ENCODE measurements around the gene SHCBP1L. TPM values are rescaled to one million over a fixed set of nuclear protein-coding genes. Genes with fewer than 3 reads are reported as not detected.

SHCBP1L gene
- total RNA-seq, 1 donor from 2014 or later: not detected

DNA sequence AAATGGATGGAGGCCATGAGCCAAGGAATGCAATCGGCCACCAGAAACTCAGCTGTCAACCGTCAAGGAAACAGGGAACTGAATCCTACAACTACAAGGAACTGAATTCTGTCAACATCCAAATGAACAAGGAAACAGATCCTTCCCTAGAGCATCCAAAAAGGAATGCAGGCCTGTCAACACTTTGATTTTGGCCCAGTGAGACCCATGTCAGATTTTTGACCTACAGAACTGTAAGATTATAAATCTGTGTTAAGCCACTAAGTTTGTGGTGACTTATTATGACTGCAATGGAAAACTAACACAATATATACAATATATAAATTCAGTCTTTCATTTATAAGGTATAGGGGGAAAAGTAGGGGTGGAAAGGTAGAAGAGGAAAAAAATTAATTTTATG lies 55.3 kb downstream of the SHCBP1L start:
- DNase-seq (ENCODE audit: low read depth in 2 of 2): no peak

DNA sequence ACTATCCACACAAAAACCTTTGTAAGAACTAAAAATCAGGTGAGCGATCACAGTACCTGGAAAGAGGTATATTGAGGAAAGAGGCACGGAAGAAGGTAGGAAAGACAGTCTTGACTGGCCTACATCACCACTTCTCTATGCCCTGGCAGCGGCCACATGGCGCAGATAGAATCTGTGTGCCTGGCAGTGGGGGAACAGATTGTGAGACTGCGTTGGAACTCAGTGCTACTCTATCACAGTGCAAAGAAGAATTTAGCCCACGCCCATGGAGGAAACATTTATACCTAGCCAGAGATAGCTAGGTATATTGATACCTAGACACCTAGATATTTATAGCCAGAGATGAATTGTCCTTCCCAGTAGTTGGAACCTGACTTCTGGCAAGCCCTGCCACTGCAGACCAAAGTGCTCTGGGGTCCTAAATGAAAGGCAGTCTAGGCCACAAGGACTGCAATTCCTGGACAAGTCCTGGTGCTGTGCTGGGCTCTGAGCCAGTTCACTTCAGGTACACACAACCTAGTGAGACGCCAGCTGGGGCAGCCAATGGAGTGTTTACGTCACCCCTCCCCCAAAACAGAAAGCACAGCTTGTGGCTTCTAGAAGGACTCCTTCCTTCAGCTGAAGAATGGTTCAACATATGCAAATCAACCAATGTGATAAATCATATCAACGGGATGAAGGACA lies 61.9 kb downstream of the SHCBP1L start:
- DNase-seq (ENCODE audit: low read depth in 2 of 2): no peak

DNA sequence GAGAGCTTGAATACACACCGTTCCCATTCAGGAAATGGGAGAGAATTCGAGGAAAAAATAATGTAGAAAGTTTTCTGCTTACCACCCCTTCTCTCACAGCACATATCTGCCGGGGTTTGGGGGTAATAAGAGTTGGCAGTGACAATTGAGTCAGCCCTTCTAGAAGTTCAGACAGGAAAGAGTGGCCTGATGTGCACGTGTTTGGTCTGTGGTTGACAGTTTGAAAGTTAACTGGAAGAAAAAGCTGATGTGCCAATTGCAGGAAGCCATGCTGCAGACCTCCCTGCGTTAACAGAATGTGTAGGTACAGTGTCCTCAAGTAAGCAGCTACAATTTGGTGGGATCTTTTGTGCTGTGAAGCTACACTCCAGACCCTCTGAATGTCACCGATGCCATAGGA lies 63.0 kb downstream of the SHCBP1L start:
- peak; percentile 20 for DNase-seq (ENCODE audit: low read depth in 2 of 2)

DNA sequence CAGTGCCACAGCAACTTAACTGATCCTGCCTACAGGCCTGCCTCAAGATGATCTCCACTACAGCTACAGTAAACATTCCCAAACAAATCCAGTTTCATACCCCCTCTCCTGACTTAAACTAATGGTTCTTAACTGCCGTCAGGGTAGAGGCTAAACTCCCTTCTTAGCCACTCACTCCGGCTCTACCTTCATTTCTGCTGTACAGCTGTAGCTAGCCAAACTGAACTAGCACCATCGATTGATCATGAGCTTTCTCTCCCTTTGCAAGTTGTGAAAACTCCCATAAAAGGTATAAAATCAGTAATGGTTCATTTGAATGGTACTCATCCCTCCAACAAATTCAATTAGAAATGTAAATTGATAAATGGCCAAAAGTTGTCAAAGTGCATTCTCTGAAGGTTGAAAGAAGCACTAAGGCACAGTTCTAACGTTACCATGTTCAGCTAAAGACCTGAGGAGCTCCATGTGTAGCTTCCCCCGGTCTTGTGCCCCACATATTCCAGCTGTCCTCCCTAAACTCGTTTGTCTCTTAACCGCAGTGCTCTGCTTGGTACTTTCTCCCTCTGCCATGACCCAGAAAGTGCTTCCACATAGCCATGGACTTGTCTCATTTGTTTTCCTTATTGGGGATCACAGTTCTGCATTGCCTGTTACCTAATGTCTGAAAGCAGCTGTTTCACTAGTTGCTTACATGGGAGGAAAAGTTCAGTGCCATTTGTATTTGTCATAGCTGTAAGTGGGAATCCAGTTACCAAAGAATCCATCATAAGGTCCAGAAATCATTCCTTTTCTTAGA lies 64.0 kb downstream of the SHCBP1L start:
- DNase-seq (ENCODE audit: low read depth in 2 of 2): no peak

DNA sequence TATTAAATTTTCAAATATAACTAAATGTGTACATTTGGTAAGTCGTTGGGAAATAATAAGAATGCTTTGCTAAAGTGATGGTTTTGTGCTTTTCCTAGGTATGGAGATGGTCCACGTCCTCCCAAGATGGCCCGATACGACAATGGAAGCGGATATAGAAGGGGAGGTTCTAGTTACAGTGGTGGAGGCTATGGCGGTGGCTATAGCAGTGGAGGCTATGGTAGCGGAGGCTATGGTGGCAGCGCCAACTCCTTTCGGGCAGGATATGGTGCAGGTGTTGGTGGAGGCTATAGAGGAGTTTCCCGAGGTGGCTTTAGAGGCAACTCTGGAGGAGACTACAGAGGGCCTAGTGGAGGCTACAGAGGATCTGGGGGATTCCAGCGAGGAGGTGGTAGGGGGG lies 66.0 kb downstream of the SHCBP1L start:
- no peak for DNase-seq (ENCODE audit: low read depth in 2 of 2)

DNA sequence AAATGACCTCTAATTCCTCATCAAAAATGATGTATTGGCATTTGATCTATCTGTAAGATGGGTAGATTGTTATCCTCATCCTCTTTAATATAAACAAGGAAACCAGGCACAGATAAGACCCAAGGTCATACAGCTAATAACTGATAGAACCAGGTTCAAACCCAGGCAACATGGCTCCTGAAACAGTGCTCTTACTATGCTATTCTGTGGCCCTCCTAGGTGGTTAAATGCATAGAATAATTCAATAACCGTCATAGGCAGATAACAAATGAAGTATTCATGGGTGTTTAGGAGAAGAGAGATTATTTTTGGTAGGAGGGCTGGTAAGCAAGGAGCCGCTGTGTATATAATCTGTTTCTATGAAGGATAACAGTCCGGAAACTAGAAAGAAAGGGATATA lies 67.4 kb downstream of the SHCBP1L start:
- DNase-seq (ENCODE audit: low read depth in 2 of 2): no peak

DNA sequence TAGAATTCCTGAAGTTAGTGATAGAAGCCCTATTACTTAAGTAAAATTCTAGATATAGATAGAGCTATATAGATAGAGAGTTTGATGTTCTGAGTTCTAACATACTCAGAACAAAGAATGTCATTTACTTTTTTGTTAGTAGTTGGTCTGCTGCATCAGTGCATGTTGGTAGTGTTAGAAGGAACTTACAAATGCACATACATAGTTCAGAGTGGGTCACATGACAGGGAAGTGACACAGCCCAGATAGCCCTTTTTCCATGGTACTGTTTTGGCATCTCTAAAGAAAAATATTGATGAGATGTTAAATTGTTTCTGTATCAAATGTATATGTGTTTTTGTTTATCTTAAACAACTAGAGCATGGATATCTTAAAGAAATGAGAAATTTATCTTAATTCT lies 68.1 kb downstream of the SHCBP1L start:
- no peak for DNase-seq (ENCODE audit: low read depth in 2 of 2)

DNA sequence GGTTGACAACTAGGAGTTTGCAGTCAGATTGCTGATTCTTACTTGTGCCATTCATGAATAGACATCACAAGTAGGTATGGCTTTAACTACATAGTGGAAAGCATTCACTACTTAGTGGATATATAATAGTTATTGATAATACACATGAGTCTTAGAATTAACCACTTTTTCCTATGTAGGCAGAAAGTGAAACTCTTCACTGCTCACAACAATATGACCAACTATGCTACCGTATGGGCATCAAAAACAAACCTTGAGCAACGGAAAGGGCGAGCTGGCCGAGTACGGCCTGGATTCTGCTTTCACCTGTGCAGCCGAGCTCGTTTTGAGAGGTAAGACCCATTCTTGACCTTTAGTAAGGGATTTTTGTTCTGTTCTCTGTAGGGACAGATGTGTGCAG lies 75.1 kb downstream of the SHCBP1L start:
- no peak for DNase-seq (ENCODE audit: low read depth in 2 of 2)

DNA sequence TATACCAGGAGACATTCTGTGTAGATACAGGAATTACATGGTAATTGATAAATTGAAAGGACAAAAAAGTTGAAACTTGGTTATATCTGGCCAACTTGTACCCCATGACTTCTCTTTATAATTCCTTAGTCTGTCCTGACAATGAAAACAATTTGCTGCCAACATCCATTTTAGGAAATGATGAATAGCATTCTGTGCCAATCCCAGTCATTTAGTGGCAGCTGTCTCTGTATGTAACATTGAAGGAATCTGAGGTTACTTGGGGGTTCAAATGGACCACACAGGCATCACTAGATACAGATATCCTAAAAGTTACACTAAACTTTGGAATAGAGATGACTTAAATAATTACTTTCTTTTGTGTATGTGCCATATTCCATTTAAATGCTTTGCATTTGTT lies 75.6 kb downstream of the SHCBP1L start:
- DNase-seq (ENCODE audit: low read depth in 2 of 2): no peak

DNA sequence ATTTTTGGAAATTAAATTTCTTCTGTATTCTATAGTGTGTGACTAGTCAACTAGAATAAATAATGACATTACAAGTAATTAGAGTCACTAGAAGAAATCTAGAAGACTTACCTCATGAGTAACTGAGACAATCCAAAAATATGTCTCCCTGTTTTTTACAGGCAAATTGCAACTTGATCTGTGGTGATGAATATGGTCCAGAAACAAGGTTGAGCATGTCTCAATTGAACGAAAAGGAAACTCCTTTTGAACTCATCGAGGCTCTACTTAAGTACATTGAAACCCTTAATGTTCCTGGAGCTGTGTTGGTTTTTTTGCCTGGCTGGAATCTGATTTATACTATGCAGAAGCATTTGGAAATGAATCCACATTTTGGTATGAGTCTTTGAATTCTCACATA lies 77.1 kb downstream of the SHCBP1L start:
- no peak for DNase-seq (ENCODE audit: low read depth in 2 of 2)

DNA sequence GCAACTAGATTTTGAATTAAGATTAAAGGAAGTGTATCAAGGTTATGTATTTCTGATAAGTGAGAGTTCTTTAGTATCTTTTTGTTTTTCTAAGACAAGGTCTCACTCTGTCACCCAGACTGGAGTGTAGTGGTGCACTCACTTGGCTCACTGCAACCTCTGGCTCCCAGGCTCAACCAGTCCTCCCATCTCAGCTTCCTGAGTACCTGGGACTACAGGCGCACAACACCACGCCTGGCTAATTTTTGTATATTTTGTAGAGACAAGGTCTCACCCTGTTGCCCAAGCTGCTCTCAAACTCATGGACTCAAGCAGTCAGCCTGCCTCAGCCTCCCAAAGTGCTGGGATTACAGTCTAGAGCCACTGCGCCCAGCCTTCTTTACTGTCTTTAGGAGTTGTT lies 80.1 kb downstream of the SHCBP1L start:
- DNase-seq (ENCODE audit: low read depth in 2 of 2): no peak

DNA sequence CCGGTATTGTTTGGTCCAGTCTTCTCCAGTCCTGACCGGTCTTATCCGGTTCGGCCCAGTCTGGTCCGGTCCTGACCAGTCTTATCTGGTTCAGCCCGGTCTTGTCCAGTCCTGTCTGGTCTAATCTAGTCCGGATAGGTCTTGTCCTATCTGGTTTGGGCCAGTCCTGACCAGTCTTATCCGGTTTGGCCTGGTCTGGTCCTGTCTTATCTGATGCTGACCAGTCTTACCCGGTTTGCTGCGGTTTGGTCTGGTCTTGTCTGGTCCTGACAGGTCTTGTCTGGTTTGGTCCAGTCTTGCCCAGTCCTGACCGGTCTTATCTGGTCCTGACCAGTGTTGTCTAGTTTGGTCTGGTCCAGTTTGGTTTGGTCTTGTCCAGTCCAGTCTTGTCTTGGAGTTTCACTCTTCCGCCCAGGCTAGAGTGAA lies 83.7 kb downstream of the SHCBP1L start:
- DNase-seq (ENCODE audit: low read depth in 2 of 2): no peak

DNA sequence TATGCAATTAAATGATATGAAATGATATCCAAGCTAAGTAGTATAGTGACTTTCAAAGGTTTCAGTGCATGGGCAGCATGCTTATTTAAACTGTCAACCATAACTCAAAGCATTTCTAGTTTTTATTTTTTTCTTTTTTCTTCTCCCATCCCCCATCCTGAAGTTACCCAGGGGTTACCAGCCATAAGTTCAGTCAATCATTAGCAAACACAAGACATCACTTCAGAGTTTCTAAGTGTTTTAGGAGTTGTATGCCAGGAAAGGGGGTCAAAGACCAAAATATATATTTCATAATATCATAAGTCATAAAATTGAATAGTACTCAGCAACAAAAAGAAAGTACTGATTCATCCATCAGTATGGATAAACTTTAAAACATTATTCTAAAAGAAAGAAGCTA lies 85.1 kb downstream of the SHCBP1L start:
- no peak for DNase-seq (ENCODE audit: low read depth in 2 of 2)

DNA sequence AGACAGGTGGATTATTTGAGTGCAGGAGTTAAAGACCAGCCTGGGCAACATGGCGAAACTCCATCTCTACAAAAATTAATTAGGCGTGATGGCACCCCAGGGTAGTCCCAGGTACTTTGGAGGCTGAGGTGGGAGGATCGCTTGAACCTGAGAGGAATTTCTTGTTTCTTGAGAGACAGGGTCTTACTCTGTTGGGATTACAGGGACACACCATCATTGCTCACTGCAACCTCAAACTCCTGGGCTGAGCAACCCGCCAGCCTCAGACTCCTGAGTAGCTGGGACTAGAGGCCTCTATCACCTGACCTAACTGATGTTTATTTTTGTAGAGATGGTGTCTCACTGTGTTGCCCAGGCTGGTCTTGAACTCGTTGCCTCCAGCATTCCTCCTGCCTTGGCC lies 89.0 kb downstream of the SHCBP1L start:
- no peak for DNase-seq (ENCODE audit: low read depth in 2 of 2)

DNA sequence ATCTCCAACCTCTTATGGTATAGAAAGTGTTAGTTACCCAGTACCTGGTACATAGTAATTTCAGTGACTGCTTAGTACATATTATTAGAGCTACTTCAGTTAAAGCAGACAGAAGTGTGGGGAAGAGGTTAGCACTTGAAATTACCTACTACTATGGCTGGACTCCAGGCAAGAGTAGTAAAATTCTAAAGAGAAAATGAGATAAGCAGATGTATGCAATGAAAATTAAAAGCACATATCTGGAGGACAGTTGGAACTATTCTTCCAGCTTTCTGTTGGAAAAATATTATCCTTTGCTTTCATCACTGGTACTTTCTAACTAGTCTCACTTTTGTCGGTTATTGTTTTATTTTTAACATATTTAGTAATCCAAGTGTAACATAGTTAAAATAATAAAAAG lies 90.1 kb downstream of the SHCBP1L start:
- no peak for DNase-seq (ENCODE audit: low read depth in 2 of 2)

DNA sequence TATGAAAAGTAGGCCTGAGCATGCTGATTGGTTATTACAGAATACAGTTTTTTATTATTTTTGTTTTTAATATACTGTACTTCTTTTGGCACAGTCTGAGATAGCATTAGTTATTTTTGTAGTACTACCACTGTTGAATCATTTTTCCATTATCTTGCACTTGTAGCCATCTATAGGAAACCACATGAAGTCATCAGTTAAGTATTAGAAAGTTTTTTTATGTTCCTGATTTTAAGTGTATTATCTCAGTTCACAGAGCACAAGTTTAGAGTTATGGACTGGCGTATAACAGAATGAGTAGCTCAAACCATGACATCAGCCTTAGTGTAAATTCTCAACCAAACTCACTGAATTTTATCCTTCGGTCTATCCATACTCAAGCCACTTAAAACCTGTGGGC lies 91.0 kb downstream of the SHCBP1L start:
- DNase-seq (ENCODE audit: low read depth in 2 of 2): no peak

DNA sequence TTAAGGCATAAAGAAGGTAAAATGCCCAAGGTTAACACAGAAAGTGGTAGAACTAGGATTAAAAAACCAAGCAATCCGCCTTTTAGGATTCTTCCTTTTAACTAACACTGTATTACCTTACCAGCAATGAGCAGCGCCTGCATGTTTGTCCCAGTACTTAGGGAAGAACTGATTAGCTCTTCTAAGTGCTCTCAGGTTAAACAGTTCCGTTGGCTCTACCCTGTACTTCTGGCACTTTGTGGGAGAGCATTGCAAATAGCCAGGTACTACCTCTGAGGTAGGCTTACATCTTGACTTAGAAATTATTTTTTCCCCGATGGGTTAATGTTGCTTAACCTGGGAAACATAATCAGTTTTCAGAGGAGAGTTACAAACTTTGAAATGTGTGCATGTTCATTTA lies 92.3 kb downstream of the SHCBP1L start:
- DNase-seq (ENCODE audit: low read depth in 2 of 2): no peak

DNA sequence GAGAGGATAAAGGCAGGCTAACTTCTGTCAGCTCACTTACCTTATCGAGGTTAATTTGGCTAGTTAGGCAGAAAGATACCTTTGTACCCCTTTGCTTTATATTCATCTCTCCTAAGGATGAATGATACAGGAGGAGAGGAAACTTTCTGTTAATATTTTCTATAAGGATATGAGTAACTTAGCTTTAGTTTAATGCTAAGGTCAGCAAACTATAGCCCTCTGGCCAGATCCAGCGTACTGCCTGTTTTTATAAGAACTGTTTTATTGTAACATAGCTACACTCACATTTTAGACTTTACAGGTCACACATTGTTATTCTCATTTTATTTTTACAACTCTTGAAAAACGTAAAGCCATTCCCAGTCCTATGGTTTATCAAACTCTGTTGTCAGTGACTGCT lies 95.8 kb downstream of the SHCBP1L start:
- DNase-seq (ENCODE audit: low read depth in 2 of 2): no peak

DNA sequence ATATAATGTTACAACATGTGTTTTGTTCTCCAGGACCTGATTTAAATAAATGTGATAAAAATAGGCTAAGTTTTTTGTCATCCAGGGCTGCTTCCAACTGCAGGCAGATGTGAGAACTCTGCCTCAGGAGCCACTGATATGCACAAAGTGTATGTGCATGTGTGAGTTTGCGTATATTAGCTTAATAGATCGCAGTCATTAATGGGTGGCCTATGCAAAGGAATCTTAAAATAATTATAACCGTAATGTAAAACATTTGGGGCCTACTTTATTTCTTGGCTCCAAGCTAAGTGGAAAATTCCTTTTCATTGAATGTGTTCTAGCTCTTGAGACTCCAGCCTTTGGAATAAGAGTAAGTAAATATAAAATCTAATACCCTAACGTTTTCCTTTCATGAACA lies 97.1 kb downstream of the SHCBP1L start:
- DNase-seq (ENCODE audit: low read depth in 2 of 2): no peak

DNA sequence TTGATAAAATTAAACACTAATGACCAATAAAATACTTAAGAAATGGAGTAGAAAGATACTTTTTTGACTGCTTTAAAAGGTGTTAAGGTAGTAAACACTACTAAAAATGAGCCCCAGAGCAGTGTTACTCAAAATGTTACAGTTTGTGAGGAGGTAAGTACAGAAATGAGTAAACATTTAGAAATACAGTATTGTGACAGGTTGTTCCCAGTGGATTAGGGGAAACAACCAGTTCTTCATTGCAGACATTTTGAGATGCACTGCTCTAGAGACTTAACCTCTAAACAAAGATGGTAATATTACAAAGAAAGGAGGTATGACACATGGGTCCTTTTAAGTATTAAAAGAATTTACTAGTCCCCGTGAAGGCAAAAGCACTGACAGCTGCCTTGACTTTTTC lies 101.1 kb downstream of the SHCBP1L start:
- DNase-seq (ENCODE audit: low read depth in 2 of 2): no peak

DNA sequence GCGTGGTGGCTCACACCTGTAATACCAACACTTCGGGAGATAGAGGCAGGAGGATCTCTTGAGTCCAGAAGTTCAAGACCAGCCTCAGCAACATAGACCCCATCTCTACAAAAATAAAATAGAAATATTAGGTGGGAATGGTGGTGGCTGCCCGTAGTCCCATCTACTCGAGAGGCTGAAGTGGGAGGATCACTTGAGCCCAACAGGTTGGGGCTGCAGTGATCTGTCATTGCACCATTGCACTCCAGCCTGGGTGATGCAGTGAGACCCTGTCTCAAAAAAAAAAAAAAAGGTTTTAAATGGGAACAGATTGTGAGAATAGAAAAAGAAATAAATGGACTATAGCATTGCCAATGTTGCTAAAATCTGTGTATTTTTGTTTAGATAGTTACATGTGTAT lies 102.6 kb downstream of the SHCBP1L start:
- no peak for DNase-seq (ENCODE audit: low read depth in 2 of 2)

Data from lung microvascular endothelial cell (primary cell).